CD4-positive, alpha-beta T cell treated with Interleukin-1 beta for 1 hour (primary cell): ENCODE measurements around the gene PLIN5.

Source experiments
- DNase-seq, 2 donors: peaks; one replicate each; pipeline ENCODE4 v3.0.0-alpha.2; 2020 to 2022

PLIN5 gene

DNA sequence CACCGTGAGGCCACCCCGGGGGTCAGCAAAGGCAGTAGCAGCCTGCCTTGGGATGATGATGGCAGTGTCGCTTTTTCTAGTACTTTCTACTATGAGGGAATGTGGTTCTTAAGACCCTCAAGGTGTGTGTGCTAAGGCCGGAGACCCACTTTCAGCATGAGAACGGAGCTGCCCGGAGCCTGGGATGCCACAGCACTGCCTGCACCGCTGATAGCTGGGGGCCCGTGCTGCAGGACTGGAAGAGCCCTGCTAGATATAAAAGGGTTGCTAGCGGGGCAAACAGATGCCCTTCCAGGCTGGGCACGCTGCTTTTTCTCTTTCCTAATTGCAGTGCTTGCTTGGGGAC is 31.2 kb downstream of the PLIN5 start:
- DNase-seq = no peak

GRCh38 chr19:4503132-4503824 is 31.7 kb downstream of the PLIN5 start:
- no peak for DNase-seq

GRCh38 chr19:4502282-4503131 is 32.5 kb downstream of the PLIN5 start:
- DNase-seq = no peak

DNA sequence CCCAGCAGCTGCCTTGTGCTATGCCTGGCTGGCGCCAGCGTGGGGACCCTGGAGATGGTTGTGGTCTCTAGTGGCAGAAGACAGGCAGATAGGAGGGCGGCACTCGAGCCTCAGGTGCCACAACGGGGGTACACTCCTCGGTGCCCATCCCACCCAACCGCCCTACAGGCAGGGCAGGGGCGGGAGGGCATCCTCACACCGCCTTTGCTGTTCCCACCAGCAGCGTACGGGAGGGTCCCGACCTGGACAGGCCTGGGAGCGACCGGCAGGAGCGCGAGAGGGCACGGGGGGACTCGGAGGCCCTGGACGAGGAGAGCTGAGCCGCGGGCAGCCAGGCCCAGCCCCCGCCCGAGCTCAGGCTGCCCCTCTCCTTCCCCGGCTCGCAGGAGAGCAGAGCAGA is 33.3 kb downstream of the PLIN5 start:
- no peak for DNase-seq

- DNase-seq = no peak
These were observed 34.0 kb downstream of the PLIN5 start for GRCh38 chr19:4500841-4501591.

DNA sequence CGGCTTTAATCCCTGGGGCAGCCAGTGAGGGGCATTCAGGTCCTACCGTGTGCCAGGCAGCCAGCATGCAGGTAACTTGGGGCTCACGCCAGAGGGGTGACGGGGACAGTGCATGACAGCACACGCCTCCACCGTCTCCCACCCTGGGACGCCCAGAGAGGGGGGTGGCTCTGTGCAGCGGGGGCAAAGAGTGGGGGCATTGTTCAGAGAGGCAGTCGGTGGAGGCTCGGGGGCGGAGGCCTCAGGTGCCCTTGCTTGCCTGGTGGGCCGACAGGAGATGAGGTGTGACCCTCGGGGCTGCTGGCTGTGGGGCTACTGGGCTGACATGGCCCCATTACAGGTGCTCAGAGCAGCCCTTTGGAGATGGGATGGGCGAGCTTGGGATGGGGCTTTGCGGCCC is 35.2 kb downstream of the PLIN5 start:
- DNase-seq = no peak

DNA sequence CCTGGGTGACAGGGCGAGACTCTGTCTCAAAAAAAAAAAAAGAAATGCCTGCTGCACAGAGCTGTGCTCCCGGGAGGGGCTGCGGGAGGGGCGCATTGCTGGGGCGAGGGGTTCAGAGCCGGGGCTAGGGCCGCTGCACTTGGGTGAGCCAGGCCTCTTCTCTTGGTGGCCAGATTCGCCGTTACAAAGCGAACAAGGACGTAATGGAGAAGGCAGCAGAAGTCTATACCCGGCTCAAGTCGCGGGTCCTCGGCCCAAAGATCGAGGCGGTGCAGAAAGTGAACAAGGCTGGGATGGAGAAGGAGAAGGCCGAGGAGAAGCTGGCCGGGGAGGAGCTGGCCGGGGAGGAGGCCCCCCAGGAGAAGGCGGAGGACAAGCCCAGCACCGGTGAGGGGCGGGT is 35.7 kb downstream of the PLIN5 start:
- no peak for DNase-seq

DNA sequence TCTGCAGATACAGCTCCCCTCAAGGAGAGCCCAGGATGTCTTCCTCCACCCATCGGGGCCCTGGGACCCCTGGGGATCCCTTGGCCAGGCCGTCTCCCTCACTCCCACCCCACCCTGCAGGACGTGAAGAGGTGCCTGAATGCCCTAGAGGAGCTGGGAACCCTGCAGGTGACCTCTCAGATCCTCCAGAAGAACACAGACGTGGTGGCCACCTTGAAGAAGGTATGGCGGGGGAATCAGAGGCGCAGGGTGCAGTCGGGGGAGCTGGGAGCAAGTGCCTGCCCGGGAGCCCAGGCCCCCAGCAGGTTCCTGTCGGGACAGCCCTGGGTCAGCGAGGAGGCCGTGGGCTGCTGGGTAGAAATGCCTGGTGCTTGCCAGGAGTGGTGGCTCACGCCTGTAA is 36.3 kb downstream of the PLIN5 start:
- no peak for DNase-seq

DNA sequence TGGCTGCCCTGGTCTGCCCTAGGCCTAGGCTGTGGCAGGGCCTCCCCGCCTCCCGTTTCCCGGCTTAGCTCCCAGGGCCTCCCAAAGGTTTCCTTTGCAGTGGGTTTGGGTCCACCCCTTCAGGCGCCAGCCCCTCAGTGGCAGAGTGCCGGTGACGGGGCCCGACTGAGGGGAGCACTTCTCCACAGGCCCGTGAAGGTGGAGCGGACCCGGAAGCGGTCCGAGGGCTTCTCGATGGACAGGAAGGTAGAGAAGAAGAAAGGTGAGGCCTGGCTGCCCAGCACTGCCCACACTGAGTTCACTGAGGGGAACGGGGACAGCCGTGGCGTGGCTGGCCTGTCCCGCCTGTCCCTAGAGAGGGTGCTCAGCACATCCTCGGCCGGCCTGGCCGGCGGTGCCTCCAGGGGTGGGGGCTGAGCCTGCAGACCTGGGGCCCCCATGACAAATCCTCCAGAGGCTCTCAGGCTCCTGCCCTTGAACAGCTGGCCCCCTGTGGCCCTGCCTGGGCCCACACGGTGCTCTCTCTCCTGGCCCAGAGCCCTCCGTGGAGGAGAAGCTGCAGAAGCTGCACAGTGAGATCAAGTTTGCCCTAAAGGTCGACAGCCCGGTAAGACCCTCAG is 37.1 kb downstream of the PLIN5 start:
- DNase-seq = no peak

- DNase-seq = no peak
These were observed 38.7 kb downstream of the PLIN5 start for GRCh38 chr19:4496304-4496703.

- DNase-seq = no peak
These were observed 39.6 kb downstream of the PLIN5 start for GRCh38 chr19:4495471-4495870.

- DNase-seq = no peak
These were observed 40.3 kb downstream of the PLIN5 start for GRCh38 chr19:4494691-4495064.

- DNase-seq = no peak
These were observed 40.9 kb downstream of the PLIN5 start for GRCh38 chr19:4493929-4494690.

GRCh38 chr19:4493104-4493928 is 41.7 kb downstream of the PLIN5 start:
- no peak for DNase-seq

DNA sequence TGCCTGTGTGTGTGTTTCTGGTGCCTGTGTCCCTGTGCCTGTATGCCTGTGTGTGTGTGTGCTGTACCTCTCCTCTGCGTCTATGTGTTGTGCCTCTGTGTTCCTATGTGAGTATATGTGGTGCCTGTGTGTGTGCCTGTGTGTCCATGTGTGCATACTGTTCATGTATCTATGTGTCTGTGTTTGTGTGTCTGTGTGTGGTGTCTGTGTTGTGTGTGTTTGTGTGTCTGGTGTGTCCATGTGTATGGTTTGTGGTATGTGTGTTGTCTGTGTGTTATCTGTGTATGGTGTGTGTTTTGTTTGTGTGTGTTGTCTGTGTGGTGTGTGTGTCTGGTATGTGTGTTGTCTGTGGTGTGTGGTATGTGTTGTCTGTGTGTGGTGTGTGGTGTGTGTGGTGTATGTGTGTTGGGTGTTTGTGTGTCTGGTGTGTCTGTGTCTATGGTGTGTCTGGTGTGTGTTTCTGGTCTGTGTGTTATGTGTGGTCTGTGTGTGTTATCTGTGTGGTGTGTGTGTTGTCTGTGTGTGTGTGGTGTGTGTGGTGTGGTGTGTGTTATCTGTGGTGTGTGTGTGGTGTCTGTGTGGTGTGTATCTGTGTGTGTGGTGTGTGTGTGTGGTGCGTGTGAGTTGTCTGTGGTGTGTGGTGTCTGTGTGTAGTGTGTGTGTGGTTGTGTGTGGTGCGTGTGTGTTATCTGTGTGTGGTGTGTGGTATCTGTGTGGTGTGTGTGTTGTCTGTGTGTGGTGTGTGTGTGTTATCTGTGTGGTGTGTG is 42.5 kb downstream of the PLIN5 start:
- no peak for DNase-seq

GRCh38 chr19:4491446-4491845 is 43.6 kb downstream of the PLIN5 start:
- DNase-seq = no peak

DNA sequence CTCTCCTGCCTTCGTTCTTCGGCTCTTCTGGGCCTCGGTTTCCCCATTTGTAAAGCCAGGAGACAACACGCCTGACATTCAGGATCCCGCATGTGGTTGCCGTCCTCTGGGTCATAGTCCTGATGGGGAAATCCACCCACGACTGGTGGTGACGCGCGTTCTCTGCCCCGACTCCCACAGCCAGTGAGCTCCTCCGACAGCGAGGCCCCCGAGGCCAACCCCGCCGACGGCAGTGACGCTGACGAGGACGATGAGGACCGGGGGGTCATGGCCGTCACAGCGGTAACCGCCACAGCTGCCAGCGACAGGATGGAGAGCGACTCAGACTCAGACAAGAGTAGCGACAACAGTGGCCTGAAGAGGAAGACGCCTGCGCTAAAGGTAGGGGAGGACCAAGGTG is 46.5 kb downstream of the PLIN5 start:
- DNase-seq = no peak

GRCh38 chr19:4487572-4487971 is 47.5 kb downstream of the PLIN5 start:
- no peak for DNase-seq

GRCh38 chr19:4483385-4483784 is 51.6 kb downstream of the PLIN5 start:
- DNase-seq = no peak

- no peak for DNase-seq
These were observed 52.2 kb downstream of the PLIN5 start for GRCh38 chr19:4482721-4483364.
